K562 (cell line): ENCODE results near the gene LAMB3. TPM values are rescaled to one million over a fixed set of nuclear protein-coding genes. Genes with fewer than 3 reads are reported as not detected.
A peak's percentile ranks its signal among the peaks of the same experiment; 100 is the strongest.

Experiments
- CHD4 ChIP-seq: fragments of 200-600 bp; sonication (generic); IDR thresholded peaks from 3 replicates; pipeline ENCODE4 v1.6.1; 2012; ENCODE audit warnings: low read depth, mild to moderate bottlenecking, mixed read lengths, low read length, inconsistent platforms; ENCODE audit not compliant: insufficient read depth, insufficient replicate concordance, poor library complexity, severe bottlenecking
- CREB1 ChIP-seq, 2 experiments: sonication (generic) in 1 of 2; formaldehyde crosslinking in 1 of 2; IDR thresholded peaks; 2 replicates each; pipeline versions ENCODE4 v1.6.1 to v1.8.0; 2012 to 2022; ENCODE audit warnings: inconsistent platforms in 1 of 2, mild to moderate bottlenecking in 1 of 2, missing genetic modification reagents in 1 of 2, moderate library complexity in 1 of 2
- DDX20 ChIP-seq: fragments of 450-650 bp; IDR thresholded peaks from 2 replicates; pipeline ENCODE4 v1.6.1; 2016; ENCODE audit warnings: missing genetic modification characterization, low read depth, mild to moderate bottlenecking, missing compliant biosample characterization, moderate library complexity
- ELF4 ChIP-seq: fragments of 450-650 bp; formaldehyde crosslinking; IDR thresholded peaks from 2 replicates; pipeline ENCODE4 v1.4.0; 2022; ENCODE audit warnings: missing genetic modification characterization
- GATA2 ChIP-seq: sonication (generic); formaldehyde crosslinking; IDR thresholded peaks from 2 replicates; pipeline ENCODE4 v1.4.0; 2020; ENCODE audit warnings: mild to moderate bottlenecking, missing genetic modification reagents
- GATAD2A ChIP-seq: fragments of 450-650 bp; IDR thresholded peaks from 2 replicates; pipeline ENCODE4 v1.6.1; 2017
- HDAC1 ChIP-seq, 2 experiments: fragments of 450-650 bp; IDR thresholded peaks; 2 replicates each; pipeline ENCODE4 v1.6.1; 2016 to 2017; ENCODE audit warnings: inconsistent platforms in 1 of 2, mild to moderate bottlenecking in 1 of 2, moderate library complexity in 1 of 2
- HOMEZ ChIP-seq: fragments of 250-450 bp; sonication (Bioruptor Pico); IDR thresholded peaks from 2 replicates; pipeline ENCODE4 v1.4.0; 2020; ENCODE audit warnings: mild to moderate bottlenecking, moderate library complexity
- HOXB6 ChIP-seq: fragments of 250-450 bp; sonication (Bioruptor Pico); IDR thresholded peaks from 2 replicates; pipeline ENCODE4 v1.5.1; 2022; ENCODE audit warnings: mild to moderate bottlenecking, borderline replicate concordance
- KDM5B ChIP-seq: fragments of 200-600 bp; sonication (generic); IDR thresholded peaks from 2 replicates; pipeline ENCODE4 v1.6.1; 2012; ENCODE audit warnings: low read depth, mild to moderate bottlenecking, moderate library complexity, low read length, control low read depth, inconsistent platforms; ENCODE audit not compliant: insufficient replicate concordance
- NEUROD1 ChIP-seq: fragments of 150-350 bp; IDR thresholded peaks from 2 replicates; pipeline ENCODE4 v1.6.1; 2014; ENCODE audit warnings: borderline replicate concordance, low read length, low read depth; ENCODE audit not compliant: partially characterized antibody
- NFE2 ChIP-seq: IDR thresholded peaks from 2 replicates; pipeline ENCODE4 v1.6.1; 2014; ENCODE audit warnings: antibody characterized with exemption, low read depth
- POLR2H ChIP-seq: IDR thresholded peaks from 2 replicates; pipeline ENCODE4 v1.6.1; 2016; ENCODE audit warnings: missing genetic modification characterization, low read depth, mild to moderate bottlenecking, control low read depth, missing compliant biosample characterization, moderate library complexity
- SMARCE1 ChIP-seq: fragments of 450-650 bp; IDR thresholded peaks from 2 replicates; pipeline ENCODE4 v1.7.1; 2016; ENCODE audit warnings: mild to moderate bottlenecking
- TAF1 ChIP-seq: IDR thresholded peaks from 2 replicates; pipeline ENCODE4 v1.6.1; 2011; ENCODE audit warnings: mild to moderate bottlenecking, low read length, moderate library complexity; ENCODE audit not compliant: insufficient read depth, control insufficient read depth, severe bottlenecking; ENCODE audit errors: extremely low read depth
- ZBTB8A ChIP-seq: fragments of 450-650 bp; IDR thresholded peaks from 2 replicates; pipeline ENCODE4 v1.6.1; 2018; ENCODE audit warnings: mild to moderate bottlenecking, moderate library complexity; ENCODE audit not compliant: partially characterized antibody
- ZMIZ1 ChIP-seq, 2 experiments: fragments of 150-350 bp in 1 of 2; IDR thresholded peaks; 2 replicates each; pipeline ENCODE4 v1.6.1; 2012 to 2016; ENCODE audit warnings: low read depth in 2 of 2, low read length in 2 of 2, mild to moderate bottlenecking in 1 of 2, moderate library complexity in 1 of 2
- ZNF12 ChIP-seq: sonication (generic); formaldehyde crosslinking; IDR thresholded peaks from 2 replicates; pipeline ENCODE4 v1.4.0; 2020; ENCODE audit warnings: mild to moderate bottlenecking, missing genetic modification reagents
- ZNF316 ChIP-seq: fragments of 450-650 bp; IDR thresholded peaks from 2 replicates; pipeline ENCODE4 v1.6.1; 2016
- ZNF592 ChIP-seq: fragments of 450-650 bp; IDR thresholded peaks from 2 replicates; pipeline ENCODE4 v1.6.1; 2017; ENCODE audit warnings: antibody characterized with exemption, mild to moderate bottlenecking
- polyA plus RNA-seq, 8 experiments: library from polyadenylated mRNA; depleted of rRNA in 4 of 8; stranded (reverse) in 5 of 8; unstranded in 3 of 8; fragments of >200 nt; fragmentation: Nextera tagmentation in 2 of 8; fragmentation: Illumina TruSeq in 1 of 8; extraction: Ambion mirVana in 2 of 8; extraction: Trizol in 1 of 8; gene quantifications; 2 replicates each; pipeline versions ENCODE4 v1.2.1 to v1.2.3, GENCODE V29; 2011 to 2014; ENCODE audit warnings: inconsistent platforms in 1 of 8, missing spikeins in 1 of 8
- total RNA-seq, 7 experiments: library from RNA; depleted of rRNA in 6 of 7; stranded (reverse); fragments of >200 nt in 6 of 7; fragmentation: Illumina TruSeq in 2 of 7; extraction: Trizol in 2 of 7; gene quantifications; 2 replicates each; pipeline versions ENCODE4 v1.2.1 to v1.2.3, GENCODE V29; 2011 to 2021; ENCODE audit warnings: low replicate concordance in 1 of 7

The LAMB3 gene
- total and polyA plus RNA-seq, 9 of the 15 experiments (the other 6 are each of a cell fraction or from before 2014, with no cell fraction given) = 0.08 to 1.3 (median 0.91) TPM

GRCh38 chr1:209651138-209651587 lies 1.1 kb downstream of the LAMB3 start (continued):
- no peak for TF ChIP-seq CHD4
- TF ChIP-seq ZNF12 (CRISPR knock-in tag) = no peak
- TF ChIP-seq ZMIZ1 (IDR thresholded peaks at IDR 0.05; ENCODE audit: low read depth in 2 of 2, low read length in 2 of 2) = no peak
- no peak for TF ChIP-seq HOXB6 (CRISPR knock-in tag)
- no peak for TF ChIP-seq POLR2H (tag)
- no peak for TF ChIP-seq GATAD2A
- no peak for TF ChIP-seq HOMEZ (CRISPR knock-in tag)
- TF ChIP-seq CREB1 (IDR thresholded peaks at IDR 0.05) = no peak
- TF ChIP-seq CREB1 (CRISPR knock-in tag; IDR thresholded peaks at IDR 0.05) = peak; percentile 58; the same call in 1 of the 2 replicates
- no peak for TF ChIP-seq NEUROD1
- no peak for TF ChIP-seq TAF1
- TF ChIP-seq DDX20 (tag) = no peak
- TF ChIP-seq ZNF316 = no peak
- no peak for TF ChIP-seq HDAC1 (IDR thresholded peaks at IDR 0.05)
- TF ChIP-seq ELF4 (CRISPR knock-in tag) = no peak
- no peak for TF ChIP-seq KDM5B
- TF ChIP-seq GATA2 = no peak
- TF ChIP-seq NFE2 = no peak
- TF ChIP-seq SMARCE1 = 0 out of 2 replicates have a peak, but pooled peaks have one; percentile 25
- peak; percentile 69 for TF ChIP-seq ZNF592
- no peak for TF ChIP-seq ZBTB8A
